Measurements from ENCODE around the gene MORN1. TPM values are rescaled to one million over a fixed set of nuclear protein-coding genes. Genes with fewer than 3 reads are reported as not detected.

The MORN1 gene
- total RNA-seq, 1 donor: 13.4 TPM

DNA sequence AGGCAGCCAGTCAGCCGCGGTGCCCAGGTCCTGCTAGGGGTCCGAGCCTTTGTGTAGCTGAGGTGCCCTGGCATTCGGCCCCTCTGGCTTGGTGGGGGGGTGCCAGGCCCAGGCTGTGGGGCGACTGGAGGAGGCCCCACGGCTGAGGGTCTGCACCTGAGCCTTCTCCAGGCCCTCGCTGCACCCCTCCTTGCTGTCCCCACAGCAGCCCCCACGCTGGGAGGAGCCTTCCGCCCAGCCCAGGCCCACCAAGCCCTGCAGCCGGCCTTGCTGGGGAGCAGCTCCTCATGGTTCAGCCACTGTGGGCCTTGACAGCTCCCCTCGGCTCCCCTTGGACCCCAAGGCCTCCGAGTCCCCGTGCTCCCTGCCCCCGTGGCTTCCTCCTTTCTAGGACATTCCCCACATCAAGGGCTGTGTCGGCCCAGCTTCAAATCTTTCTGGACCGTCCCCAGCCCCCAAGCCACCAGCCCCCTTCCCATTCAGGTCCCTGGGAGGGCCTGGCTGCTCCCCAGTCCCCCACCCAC is 67.8 kb downstream of the MORN1 start:
- DNase-seq (ENCODE audit: insufficient read length, low spot score, missing footprints): no peak
- peak overlapping the region; percentile 87 for H3K27ac ChIP-seq (ENCODE audit: low read depth, low read length)

DNA sequence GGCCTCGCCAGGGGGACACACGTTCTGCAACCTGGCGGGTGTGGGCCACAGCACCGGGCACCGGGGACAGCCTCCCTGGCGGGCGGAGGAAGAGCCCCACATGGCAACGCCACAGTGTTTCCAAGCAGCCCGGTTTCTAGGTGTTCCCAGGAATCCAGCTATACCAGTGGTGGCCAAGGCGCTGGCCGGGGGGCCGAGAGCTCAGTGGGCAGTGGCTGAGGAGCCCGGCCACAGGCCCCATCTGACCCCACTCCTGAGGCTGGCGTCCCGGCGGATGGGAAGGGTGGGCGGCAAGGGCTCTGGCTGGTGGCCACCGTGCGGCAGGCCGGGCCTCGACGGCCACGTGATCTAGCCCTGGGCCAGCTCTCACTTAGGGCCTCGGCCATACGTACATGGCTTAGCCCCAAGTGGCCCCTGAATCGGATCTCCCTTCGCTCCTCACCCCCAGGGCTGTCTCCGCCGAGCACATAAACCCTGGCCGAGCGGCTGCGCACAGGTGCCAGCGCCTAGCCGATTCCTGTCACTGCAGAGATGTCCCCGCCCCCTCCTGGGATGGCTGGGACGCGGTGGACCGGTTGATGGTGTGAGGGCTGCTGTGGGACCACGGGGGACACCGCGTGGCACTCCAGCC is 68.7 kb downstream of the MORN1 start:
- Histone ChIP-seq H3K9me3 (ENCODE audit: low read depth, low read length) (no peaks in the 10 kb centered on the region), H3K79me2 (ENCODE audit: insufficient read depth, low read length) (no peaks in the 10 kb centered on the region), H3K36me3 (ENCODE audit: insufficient read depth, low read length) (no peaks in the 10 kb centered on the region), H3K4me1 (ENCODE audit: insufficient read depth, low read length) (peaks cover 22% of the 10 kb centered on the region), H4K20me1 (ENCODE audit: insufficient read depth, low read length) (no peaks in the 10 kb centered on the region), H3K4me2 (ENCODE audit: insufficient read depth, low read length) (peak overlapping the region; percentile 73), H3K4me3 (ENCODE audit: insufficient read depth, low read length) (peak overlapping the region; percentile 62), H3K27me3 (ENCODE audit: insufficient read depth, low read length) (peaks cover 5% of the 10 kb centered on the region), H2AFZ (ENCODE audit: low read length) (no peak overlapping the region), H3K27ac (ENCODE audit: low read depth, low read length) (peak overlapping the region; percentile 87)
- no peak for DNase-seq (ENCODE audit: insufficient read length, low spot score, missing footprints)
- TF ChIP-seq, protein P1, sequence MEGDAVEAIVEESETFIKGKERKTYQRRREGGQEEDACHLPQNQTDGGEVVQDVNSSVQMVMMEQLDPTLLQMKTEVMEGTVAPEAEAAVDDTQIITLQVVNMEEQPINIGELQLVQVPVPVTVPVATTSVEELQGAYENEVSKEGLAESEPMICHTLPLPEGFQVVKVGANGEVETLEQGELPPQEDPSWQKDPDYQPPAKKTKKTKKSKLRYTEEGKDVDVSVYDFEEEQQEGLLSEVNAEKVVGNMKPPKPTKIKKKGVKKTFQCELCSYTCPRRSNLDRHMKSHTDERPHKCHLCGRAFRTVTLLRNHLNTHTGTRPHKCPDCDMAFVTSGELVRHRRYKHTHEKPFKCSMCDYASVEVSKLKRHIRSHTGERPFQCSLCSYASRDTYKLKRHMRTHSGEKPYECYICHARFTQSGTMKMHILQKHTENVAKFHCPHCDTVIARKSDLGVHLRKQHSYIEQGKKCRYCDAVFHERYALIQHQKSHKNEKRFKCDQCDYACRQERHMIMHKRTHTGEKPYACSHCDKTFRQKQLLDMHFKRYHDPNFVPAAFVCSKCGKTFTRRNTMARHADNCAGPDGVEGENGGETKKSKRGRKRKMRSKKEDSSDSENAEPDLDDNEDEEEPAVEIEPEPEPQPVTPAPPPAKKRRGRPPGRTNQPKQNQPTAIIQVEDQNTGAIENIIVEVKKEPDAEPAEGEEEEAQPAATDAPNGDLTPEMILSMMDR (IDR thresholded peaks at IDR 0.05; ENCODE audit: extremely low read depth, low read depth, low read length): no peak

More for the DNA sequence above, 67.8 kb downstream of the MORN1 start:
- no peak overlapping the region for H3K4me3 ChIP-seq (ENCODE audit: insufficient read depth, low read length)
- H3K79me2 ChIP-seq (ENCODE audit: insufficient read depth, low read length): no peaks in the 10 kb centered on the region
- no peaks in the 10 kb centered on the region for H3K36me3 ChIP-seq (ENCODE audit: insufficient read depth, low read length)
- no peaks in the 10 kb centered on the region for H3K9me3 ChIP-seq (ENCODE audit: low read depth, low read length)
- no peak overlapping the region for H2AFZ ChIP-seq (ENCODE audit: low read length)
- no peaks in the 10 kb centered on the region for H4K20me1 ChIP-seq (ENCODE audit: insufficient read depth, low read length)
- TF ChIP-seq, protein P1 (IDR thresholded peaks at IDR 0.05; ENCODE audit: extremely low read depth, low read depth, low read length): no peak
- H3K27me3 ChIP-seq (ENCODE audit: insufficient read depth, low read length): peaks cover 5% of the 10 kb centered on the region
- H3K4me2 ChIP-seq (ENCODE audit: insufficient read depth, low read length): no peak overlapping the region
- peaks cover 22% of the 10 kb centered on the region for H3K4me1 ChIP-seq (ENCODE audit: insufficient read depth, low read length)

DNA sequence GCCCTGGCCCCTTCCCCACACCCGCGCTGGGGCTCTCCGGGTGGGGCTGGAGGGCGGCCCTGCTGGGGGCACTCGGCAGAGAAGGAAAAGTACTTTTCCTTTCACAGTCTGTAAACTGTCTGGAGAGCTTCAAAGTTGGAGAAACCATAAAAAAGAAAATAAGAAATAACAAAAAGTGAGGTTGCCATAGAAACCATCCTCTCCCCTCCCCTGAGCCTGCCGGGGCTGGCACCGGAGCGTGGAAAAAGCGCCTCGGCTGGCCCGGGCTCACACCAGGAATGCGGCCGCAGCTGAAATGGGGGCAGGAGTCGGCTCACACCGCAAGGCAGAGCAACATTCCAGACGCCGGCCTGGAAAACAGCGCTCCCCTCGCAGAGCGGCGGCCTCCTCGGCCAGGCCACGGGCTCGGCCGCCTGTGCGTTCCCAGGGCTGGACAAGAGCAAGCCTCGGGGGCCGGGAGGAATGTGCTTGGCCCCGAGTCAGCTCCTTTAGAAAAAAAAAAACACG is 69.2 kb downstream of the MORN1 start:
- H3K9me3 ChIP-seq (ENCODE audit: low read depth, low read length): no peaks in the 10 kb centered on the region
- H3K36me3 ChIP-seq (ENCODE audit: insufficient read depth, low read length): no peaks in the 10 kb centered on the region
- peak overlapping the region; percentile 87 for H3K27ac ChIP-seq (ENCODE audit: low read depth, low read length)
- H3K4me1 ChIP-seq (ENCODE audit: insufficient read depth, low read length): peaks cover 22% of the 10 kb centered on the region
- H3K4me2 ChIP-seq (ENCODE audit: insufficient read depth, low read length): peak overlapping the region; percentile 73
- no peak overlapping the region for H2AFZ ChIP-seq (ENCODE audit: low read length)
- H3K27me3 ChIP-seq (ENCODE audit: insufficient read depth, low read length): peaks cover 5% of the 10 kb centered on the region
- peak overlapping the region; percentile 62 for H3K4me3 ChIP-seq (ENCODE audit: insufficient read depth, low read length)
- no peaks in the 10 kb centered on the region for H3K79me2 ChIP-seq (ENCODE audit: insufficient read depth, low read length)
- TF ChIP-seq, protein P1 (IDR thresholded peaks at IDR 0.05; ENCODE audit: extremely low read depth, low read depth, low read length): no peak
- H4K20me1 ChIP-seq (ENCODE audit: insufficient read depth, low read length): no peaks in the 10 kb centered on the region
- peak; percentile 99 for DNase-seq (ENCODE audit: insufficient read length, low spot score, missing footprints)
